Stimulated activated CD8-positive, alpha-beta memory T cell treated with anti-CD3 and anti-CD28 coated beads, Interleukin-7, amount 100 ng/mL, for 24 hours (primary cell): ENCODE measurements around the gene GARNL3.

Experiments
- DNase-seq: peaks from one replicate; pipeline ENCODE4 v3.0.0-alpha.2; 2020; ENCODE audit warnings: low read depth

Gene GARNL3

GRCh38 chr9:127351182-127352166 is 86.9 kb downstream of the GARNL3 start:
- no peak for DNase-seq

- no peak for DNase-seq
Observed at GRCh38 chr9:127353882-127354281, 89.3 kb downstream of the GARNL3 start.

- DNase-seq = no peak
Observed at GRCh38 chr9:127356906-127357305, 92.3 kb downstream of the GARNL3 start.

- no peak for DNase-seq
Observed at GRCh38 chr9:127358023-127358535, 93.5 kb downstream of the GARNL3 start.

- DNase-seq = no peak
Observed at GRCh38 chr9:127358770-127359169, 94.2 kb downstream of the GARNL3 start.

GRCh38 chr9:127360250-127360649 is 95.7 kb downstream of the GARNL3 start:
- no peak for DNase-seq

- no peak for DNase-seq
Observed at GRCh38 chr9:127360829-127361228, 96.3 kb downstream of the GARNL3 start.

GRCh38 chr9:127361561-127361960 is 97.0 kb downstream of the GARNL3 start:
- no peak for DNase-seq

- no peak for DNase-seq
Observed at GRCh38 chr9:127362829-127363228, 98.3 kb downstream of the GARNL3 start.

- DNase-seq = no peak
Observed at GRCh38 chr9:127365461-127365860, 100.9 kb downstream of the GARNL3 start.

GRCh38 chr9:127366594-127366993 is 102.0 kb downstream of the GARNL3 start:
- no peak for DNase-seq

GRCh38 chr9:127368852-127369402 is 104.4 kb downstream of the GARNL3 start:
- no peak for DNase-seq

- DNase-seq = no peak
Observed at GRCh38 chr9:127369428-127369827, 104.9 kb downstream of the GARNL3 start.

- no peak for DNase-seq
Observed at GRCh38 chr9:127370147-127370579, 105.6 kb downstream of the GARNL3 start.

GRCh38 chr9:127370672-127371648 is 106.4 kb downstream of the GARNL3 start:
- no peak for DNase-seq

GRCh38 chr9:127380479-127380878 is 115.9 kb downstream of the GARNL3 start:
- DNase-seq = no peak

- DNase-seq = no peak
Observed at GRCh38 chr9:127382541-127382940, 118.0 kb downstream of the GARNL3 start.

GRCh38 chr9:127384016-127384730 is 119.6 kb downstream of the GARNL3 start:
- DNase-seq = no peak

- no peak for DNase-seq
Observed at GRCh38 chr9:127384901-127385300, 120.3 kb downstream of the GARNL3 start.

GRCh38 chr9:127386249-127386648 is 121.7 kb downstream of the GARNL3 start:
- no peak for DNase-seq

- DNase-seq = no peak
Observed at GRCh38 chr9:127386981-127387380, 122.4 kb downstream of the GARNL3 start.
